Neutrophil (primary cell): Measurements from ENCODE around the gene RBFOX2.

ENCODE experiments used
- H3K27ac ChIP-seq: fragments of 200-600 bp; sonication (generic); 2 replicates; pipeline ENCODE4 v1.5.1; 2016; ENCODE audit warnings: mild to moderate bottlenecking, moderate library complexity
- H3K27me3 ChIP-seq: fragments of 200-600 bp; sonication (generic); 2 replicates; pipeline ENCODE4 v1.6.0; 2016; ENCODE audit warnings: mild to moderate bottlenecking
- H3K36me3 ChIP-seq: fragments of 200-600 bp; sonication (generic); 2 replicates; pipeline ENCODE4 v1.5.1; 2017
- H3K4me1 ChIP-seq, 2 experiments: fragments of 200-600 bp in 1 of 2; sonication (generic) in 1 of 2; 1 replicate in 1 of 2; 2 replicates in 1 of 2; pipeline versions ENCODE4 v1.5.1 to v1.6.1; 2013 to 2016; ENCODE audit warnings: low read depth in 1 of 2, low read length in 1 of 2, mild to moderate bottlenecking in 1 of 2, moderate library complexity in 1 of 2; ENCODE audit not compliant: control insufficient read depth in 1 of 2, insufficient read depth in 1 of 2
- H3K4me3 ChIP-seq, 2 experiments: fragments of 200-600 bp in 1 of 2; sonication (generic) in 1 of 2; 1 replicate in 1 of 2; 2 replicates in 1 of 2; pipeline ENCODE4 v1.5.1; 2013 to 2016; ENCODE audit warnings: low read depth in 1 of 2, low read length in 1 of 2, mild to moderate bottlenecking in 1 of 2, moderate library complexity in 1 of 2
- H3K9me3 ChIP-seq: fragments of 200-600 bp; sonication (generic); 2 replicates; pipeline ENCODE4 v1.5.1; 2016
- CTCF ChIP-seq: fragments of 200-600 bp; sonication (generic); IDR thresholded peaks from 2 replicates; pipeline ENCODE4 v1.5.1; 2016; ENCODE audit warnings: antibody characterized with exemption

Gene RBFOX2

GRCh38 chr22:35988030-35988429 lies 40.6 kb downstream of the RBFOX2 start:
- TF ChIP-seq CTCF = no peak
- Histone ChIP-seq H3K4me1 (no peaks in the 10 kb centered on the region), H3K27me3 (peaks cover 13% of the 10 kb centered on the region), H3K9me3 (no peaks in the 10 kb centered on the region), H3K27ac (no peak overlapping the region), H3K4me3 (no peak overlapping the region), H3K36me3 (no peaks in the 10 kb centered on the region)

- Histone ChIP-seq H3K9me3 (no peaks in the 10 kb centered on the region), H3K4me3 (no peak overlapping the region), H3K27ac (no peak overlapping the region), H3K36me3 (no peaks in the 10 kb centered on the region), H3K27me3 (peaks cover 18% of the 10 kb centered on the region), H3K4me1 (no peaks in the 10 kb centered on the region)
- no peak for TF ChIP-seq CTCF
Observed at GRCh38 chr22:35987487-35987886, 41.1 kb downstream of the RBFOX2 start.

GRCh38 chr22:35986088-35986487 lies 42.5 kb downstream of the RBFOX2 start:
- Histone ChIP-seq H3K9me3 (no peaks in the 10 kb centered on the region), H3K27me3 (peaks cover 25% of the 10 kb centered on the region), H3K36me3 (no peaks in the 10 kb centered on the region), H3K4me3 (no peak overlapping the region), H3K27ac (no peak overlapping the region), H3K4me1 (no peaks in the 10 kb centered on the region)
- TF ChIP-seq CTCF = no peak

- H3K36me3 ChIP-seq = no peaks in the 10 kb centered on the region
- H3K27me3 ChIP-seq = peaks cover 25% of the 10 kb centered on the region
- H3K4me1 ChIP-seq = no peaks in the 10 kb centered on the region
- no peak for TF ChIP-seq CTCF
- no peak overlapping the region for H3K27ac ChIP-seq
- H3K4me3 ChIP-seq = no peak overlapping the region
- no peaks in the 10 kb centered on the region for H3K9me3 ChIP-seq
Observed at GRCh38 chr22:35985371-35985770, 43.3 kb downstream of the RBFOX2 start.

DNA sequence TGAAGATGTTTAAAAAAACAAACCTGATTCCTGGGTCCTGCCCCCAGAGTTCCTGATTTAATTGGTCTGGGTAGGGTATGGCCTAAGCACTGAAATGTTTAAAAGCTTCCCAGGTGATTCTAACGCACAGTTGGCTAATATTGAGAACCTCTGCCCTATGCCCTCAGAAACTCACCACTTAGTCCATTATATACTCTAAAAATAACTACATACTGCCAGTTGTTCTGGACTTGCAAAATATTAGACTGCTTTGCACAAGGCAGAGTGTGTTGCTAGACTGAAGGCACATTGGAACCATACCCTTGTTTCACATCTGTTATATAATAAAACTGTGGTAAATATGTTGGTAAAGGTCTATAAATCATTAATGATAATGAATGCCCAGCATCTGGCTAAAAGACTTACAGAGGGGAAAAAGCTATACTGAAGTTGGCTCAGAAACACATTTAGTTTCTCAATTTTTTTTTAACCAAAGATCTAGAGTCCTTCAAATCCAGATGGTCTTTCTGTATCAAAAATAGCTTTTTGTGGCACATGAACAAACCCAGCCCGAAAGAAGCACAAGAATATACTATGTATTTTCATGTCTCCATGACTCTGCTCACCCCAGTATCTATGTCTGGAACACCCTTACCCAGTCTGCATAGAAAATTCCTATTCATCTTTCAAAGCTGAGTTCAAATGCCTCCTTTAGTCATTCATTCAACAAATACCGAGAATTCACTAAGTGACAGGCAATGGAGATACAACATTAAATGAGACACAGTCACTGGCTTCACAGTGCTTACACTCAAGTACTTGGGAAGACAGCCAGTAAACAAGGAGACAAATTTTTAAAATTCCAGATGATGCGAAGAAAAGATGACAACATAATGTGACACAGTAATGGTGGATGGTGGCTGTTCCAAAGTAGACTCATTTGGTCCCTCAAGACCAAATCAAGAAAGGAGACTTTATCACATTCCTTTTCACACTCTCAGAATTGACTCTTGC lies 44.1 kb downstream of the RBFOX2 start:
- no peaks in the 10 kb centered on the region for H3K36me3 ChIP-seq
- no peak overlapping the region for H3K4me3 ChIP-seq
- peaks cover 25% of the 10 kb centered on the region for H3K27me3 ChIP-seq
- H3K4me1 ChIP-seq = no peaks in the 10 kb centered on the region
- TF ChIP-seq CTCF = no peak
- H3K27ac ChIP-seq = no peak overlapping the region
- no peaks in the 10 kb centered on the region for H3K9me3 ChIP-seq
